Measurements from ENCODE around the gene NDST1. TPM values are rescaled to one million over a fixed set of nuclear protein-coding genes. Genes with fewer than 3 reads are reported as not detected.
A peak's percentile ranks its signal among the peaks of the same experiment; 100 is the strongest.
"Not testable (repeated sequence)": the region's sequence is repeated elsewhere in the genome, so short reads cannot be mapped to it uniquely, and the experiment has no call there.

The NDST1 gene
- total RNA-seq, 6 donors from 2014 or later = 81.7 to 265 (median 166) TPM

DNA sequence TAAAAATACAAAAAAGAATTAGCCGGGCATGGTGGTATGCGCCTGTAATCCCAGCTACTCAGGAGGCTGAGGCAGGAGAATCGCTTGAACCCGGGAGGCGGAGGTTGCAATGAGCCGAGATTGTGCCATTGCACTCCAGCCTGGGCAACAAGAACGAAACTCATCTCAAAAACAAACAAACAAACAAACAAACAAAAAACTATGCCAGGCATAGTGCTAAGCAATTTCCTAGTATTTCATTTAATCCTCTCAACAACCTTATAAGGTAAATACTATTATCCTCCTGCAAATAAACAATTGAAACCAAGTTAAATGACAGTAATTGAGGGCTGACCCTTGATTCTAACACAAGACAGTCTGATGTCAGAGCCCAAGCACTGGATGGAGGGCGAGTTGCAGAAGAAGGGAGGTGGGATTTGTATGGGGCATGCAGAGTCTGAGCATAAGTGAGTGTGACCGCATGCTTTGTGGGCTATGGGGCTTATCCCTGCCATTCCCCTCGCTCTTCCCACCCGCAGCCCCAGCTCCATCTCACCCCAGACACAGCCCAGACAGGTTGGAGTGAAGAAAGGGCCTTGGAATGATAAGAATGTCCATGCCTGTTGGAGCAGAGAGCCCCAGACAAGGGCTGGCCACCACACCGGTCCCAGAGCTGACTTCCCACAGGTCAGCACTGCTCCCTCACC lies 34.1 kb upstream of the NDST1 start:
- H3K27ac ChIP-seq = peak overlapping the region in 2 of 4 donors; percentile 37 to 42
- ATAC-seq (ENCODE audit: low FRiP score in 2 of 2) (peak; percentile 23 to 89), DNase-seq (peak in 1 of 2 donors; percentile 55)
- H3K36me3 ChIP-seq = no peaks in the 10 kb centered on the region
- WGBS, 2 donors = 78 to 82% methylated on average over 12 of the region's 12 CpGs
- no peaks in the 10 kb centered on the region for H3K27me3 ChIP-seq
- TF ChIP-seq POLR2A (IDR thresholded peaks at IDR 0.05) (no peak), POLR2AphosphoS5 (IDR thresholded peaks at IDR 0.05) (no peak), EP300 (IDR thresholded peaks at IDR 0.05) (no peak)
- TF ChIP-seq, protein P1, sequence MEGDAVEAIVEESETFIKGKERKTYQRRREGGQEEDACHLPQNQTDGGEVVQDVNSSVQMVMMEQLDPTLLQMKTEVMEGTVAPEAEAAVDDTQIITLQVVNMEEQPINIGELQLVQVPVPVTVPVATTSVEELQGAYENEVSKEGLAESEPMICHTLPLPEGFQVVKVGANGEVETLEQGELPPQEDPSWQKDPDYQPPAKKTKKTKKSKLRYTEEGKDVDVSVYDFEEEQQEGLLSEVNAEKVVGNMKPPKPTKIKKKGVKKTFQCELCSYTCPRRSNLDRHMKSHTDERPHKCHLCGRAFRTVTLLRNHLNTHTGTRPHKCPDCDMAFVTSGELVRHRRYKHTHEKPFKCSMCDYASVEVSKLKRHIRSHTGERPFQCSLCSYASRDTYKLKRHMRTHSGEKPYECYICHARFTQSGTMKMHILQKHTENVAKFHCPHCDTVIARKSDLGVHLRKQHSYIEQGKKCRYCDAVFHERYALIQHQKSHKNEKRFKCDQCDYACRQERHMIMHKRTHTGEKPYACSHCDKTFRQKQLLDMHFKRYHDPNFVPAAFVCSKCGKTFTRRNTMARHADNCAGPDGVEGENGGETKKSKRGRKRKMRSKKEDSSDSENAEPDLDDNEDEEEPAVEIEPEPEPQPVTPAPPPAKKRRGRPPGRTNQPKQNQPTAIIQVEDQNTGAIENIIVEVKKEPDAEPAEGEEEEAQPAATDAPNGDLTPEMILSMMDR (IDR thresholded peaks at IDR 0.05) = no peak
- H3K4me3 ChIP-seq = no peak overlapping the region
- H3K9me3 ChIP-seq = no peaks in the 10 kb centered on the region
- peaks cover 4 to 11% (median 5%) of the 10 kb centered on the region in 4 donors for H3K4me1 ChIP-seq

DNA sequence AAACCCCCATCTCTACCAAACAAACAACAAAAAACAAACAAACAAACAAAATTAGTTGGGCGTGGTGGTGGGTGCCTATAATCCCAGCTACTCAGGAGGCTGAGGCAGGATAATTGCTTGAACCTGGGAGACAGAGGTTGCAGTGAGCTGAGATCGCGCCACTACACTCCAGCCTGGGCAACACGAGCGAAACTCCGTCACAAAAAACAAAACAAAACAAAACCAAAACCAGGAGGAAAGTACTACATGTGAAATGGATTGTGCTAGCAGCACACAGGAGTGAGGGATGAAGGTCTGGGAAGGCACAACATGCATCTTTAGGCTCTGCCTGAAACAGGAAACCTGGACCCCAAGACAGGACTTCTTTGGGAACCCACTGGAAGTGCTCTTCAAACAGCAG lies 31.4 kb upstream of the NDST1 start:
- WGBS, 2 donors = 79 to 87% methylated on average over 6 of the region's 6 CpGs

DNA sequence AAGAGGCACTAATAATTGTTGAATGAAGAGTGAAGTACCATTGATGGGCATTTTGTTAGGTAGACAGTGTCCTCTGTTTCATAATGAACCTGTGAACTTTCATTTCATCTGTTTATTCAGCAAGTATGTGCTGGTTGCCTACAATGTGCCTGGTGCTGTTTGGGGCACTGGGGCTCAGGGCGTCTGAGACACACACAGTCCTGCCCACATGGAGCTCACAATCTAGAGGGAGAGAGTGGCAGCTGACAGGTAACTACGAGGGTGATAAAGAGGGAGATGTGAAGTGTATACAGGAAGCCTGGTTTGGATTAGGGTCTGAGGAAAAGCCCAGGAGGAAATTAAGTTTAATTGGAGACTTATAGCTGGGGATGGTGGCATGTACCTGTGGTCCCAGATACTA lies 28.5 kb upstream of the NDST1 start:
- Histone ChIP-seq H3K9me3 (no peaks in the 10 kb centered on the region), H3K27ac (no peak overlapping the region), H3K4me3 (no peak overlapping the region), H3K36me3 (no peaks in the 10 kb centered on the region), H3K27me3 (no peaks in the 10 kb centered on the region), H3K4me1 (peaks cover 4 to 7% (median 5%) of the 10 kb centered on the region in 4 donors)
- no peak for DNase-seq
- no peak for TF ChIP-seq POLR2A (IDR thresholded peaks at IDR 0.05)
- TF ChIP-seq, protein P1 (IDR thresholded peaks at IDR 0.05) = no peak
- no peak for TF ChIP-seq EP300 (IDR thresholded peaks at IDR 0.05)
- no peak for TF ChIP-seq POLR2AphosphoS5 (IDR thresholded peaks at IDR 0.05)
- ATAC-seq (ENCODE audit: low FRiP score in 2 of 2) = no peak
- WGBS, 2 donors = 67 to 72% methylated on average over 2 of the region's 2 CpGs

More for the DNA sequence above, 31.4 kb upstream of the NDST1 start:
- DNase-seq; H3K27me3 ChIP-seq; H3K4me3 ChIP-seq; H3K36me3 ChIP-seq; H3K9me3 ChIP-seq; ATAC-seq (ENCODE audit: low FRiP score in 2 of 2): not testable (repeated sequence)
- Histone ChIP-seq H3K4me1 (peaks cover 4 to 11% (median 5%) of the 10 kb centered on the region in 4 donors), H3K27ac (peak overlapping the region in 1 of 4 donors; percentile 55)

DNA sequence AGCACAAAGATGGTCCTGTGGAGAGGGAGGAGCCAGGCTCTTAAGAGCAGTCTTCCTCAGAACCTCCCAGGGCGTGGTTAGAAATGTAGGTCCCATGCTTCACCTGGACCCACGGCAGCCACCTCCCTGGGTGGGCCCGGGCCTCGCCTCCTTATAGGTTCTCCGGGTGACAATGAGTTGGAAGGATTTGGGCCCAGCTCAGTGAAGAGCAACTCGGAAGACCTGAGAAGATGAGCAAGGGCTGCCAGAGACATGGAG lies 26.3 kb upstream of the NDST1 start:
- 82 to 91% methylated on average over 6 of the region's 6 CpGs for WGBS, 2 donors
- TF ChIP-seq POLR2AphosphoS5 (IDR thresholded peaks at IDR 0.05) = no peak
- no peak for TF ChIP-seq POLR2A (IDR thresholded peaks at IDR 0.05)
- TF ChIP-seq, protein P1 (IDR thresholded peaks at IDR 0.05) = no peak
- no peak for TF ChIP-seq EP300 (IDR thresholded peaks at IDR 0.05)

DNA sequence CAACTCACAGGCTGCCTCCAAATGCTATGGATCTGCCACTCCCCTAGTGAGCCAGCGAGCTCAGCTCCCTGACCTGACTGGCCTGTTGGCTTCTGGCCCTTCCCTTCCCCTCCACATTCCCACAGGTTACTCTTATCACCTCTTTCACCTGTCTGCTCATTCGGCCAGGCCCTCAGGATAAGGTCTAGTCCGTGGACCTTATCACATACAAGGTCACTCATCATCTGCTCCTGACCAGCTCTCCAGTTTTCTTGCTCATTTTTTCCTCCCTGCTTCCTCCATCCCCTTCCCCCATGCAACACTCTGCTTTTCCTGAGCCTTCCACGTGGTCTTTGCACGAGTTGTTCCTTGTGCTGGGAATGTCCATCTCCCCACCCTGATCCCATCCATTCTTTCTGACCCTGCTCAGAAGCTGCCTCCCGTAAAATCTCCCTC lies 25.9 kb upstream of the NDST1 start:
- WGBS, 2 donors = 58 to 62% methylated on average over 6 of the region's 6 CpGs
- no peak overlapping the region for H3K27ac ChIP-seq
- TF ChIP-seq POLR2AphosphoS5 (IDR thresholded peaks at IDR 0.05) = no peak
- no peak for TF ChIP-seq EP300 (IDR thresholded peaks at IDR 0.05)
- no peak for TF ChIP-seq POLR2A (IDR thresholded peaks at IDR 0.05)
- TF ChIP-seq, protein P1 (IDR thresholded peaks at IDR 0.05) = no peak
- no peak overlapping the region for H3K4me3 ChIP-seq
- H3K4me1 ChIP-seq = peaks cover 2 to 15% (median 13%) of the 10 kb centered on the region in 4 donors
- H3K9me3 ChIP-seq = no peaks in the 10 kb centered on the region
- ATAC-seq (ENCODE audit: low FRiP score in 2 of 2) = no peak
- no peak for DNase-seq
- H3K27me3 ChIP-seq = no peaks in the 10 kb centered on the region
- no peaks in the 10 kb centered on the region for H3K36me3 ChIP-seq

More for the DNA sequence above, 26.3 kb upstream of the NDST1 start:
- no peaks in the 10 kb centered on the region for H3K27me3 ChIP-seq
- no peaks in the 10 kb centered on the region for H3K9me3 ChIP-seq
- H3K36me3 ChIP-seq = no peaks in the 10 kb centered on the region
- H3K4me3 ChIP-seq = no peak overlapping the region
- H3K4me1 ChIP-seq = peaks cover 4 to 14% (median 12%) of the 10 kb centered on the region in 4 donors
- H3K27ac ChIP-seq = no peak overlapping the region
- ATAC-seq (ENCODE audit: low FRiP score in 2 of 2) = no peak
- DNase-seq = no peak
